Glutamatergic neuron (in vitro differentiated cells): ENCODE data around the gene TMEM163. TPM values are rescaled to one million over a fixed set of nuclear protein-coding genes. Genes with fewer than 3 reads are reported as not detected.

Source experiments
- DNase-seq: peaks from one replicate; pipeline ENCODE4 v3.0.0; 2022
- H3K27ac Mint-ChIP-seq: one replicate; pipeline ENCODE4 v1.8.0; 2020; ENCODE audit warnings: mild to moderate bottlenecking, mixed read lengths, inconsistent platforms; ENCODE audit not compliant: unreplicated experiment
- H3K27me3 Mint-ChIP-seq: one replicate; pipeline ENCODE4 v1.8.0; 2020; ENCODE audit warnings: mild to moderate bottlenecking, moderate library complexity, mixed read lengths, inconsistent platforms; ENCODE audit not compliant: unreplicated experiment
- H3K36me3 Mint-ChIP-seq: one replicate; pipeline ENCODE4 v1.8.0; 2020; ENCODE audit warnings: mild to moderate bottlenecking, mixed read lengths, inconsistent platforms; ENCODE audit not compliant: unreplicated experiment
- H3K4me1 Mint-ChIP-seq: one replicate; pipeline ENCODE4 v1.8.0; 2020; ENCODE audit warnings: mild to moderate bottlenecking, low read depth, mixed read lengths, inconsistent platforms; ENCODE audit not compliant: unreplicated experiment
- H3K4me3 Mint-ChIP-seq: one replicate; pipeline ENCODE4 v1.8.0; 2020; ENCODE audit warnings: mild to moderate bottlenecking, mixed read lengths, inconsistent platforms; ENCODE audit not compliant: unreplicated experiment
- H3K9me3 Mint-ChIP-seq: one replicate; pipeline ENCODE4 v1.8.0; 2020; ENCODE audit warnings: mild to moderate bottlenecking, moderate library complexity, mixed read lengths, inconsistent platforms; ENCODE audit not compliant: unreplicated experiment
- CTCF ChIP-seq: fragments of 200-600 bp; sonication (generic); IDR thresholded peaks from one replicate; pipeline ENCODE4 v1.5.0; 2021; ENCODE audit not compliant: partially characterized antibody, unreplicated experiment
- total RNA-seq: library from RNA; stranded (reverse); fragmentation: NEBNext Ultra II Directional; extraction: Animal tissue kit (Norgen Biotek cat#: 25700); gene quantifications from one replicate; pipeline ENCODE4 v1.2.1, GENCODE V29; 2021; ENCODE audit not compliant: unreplicated experiment

Gene TMEM163
- total RNA-seq, 1 donor from 2014 or later = 27.7 TPM

GRCh38 chr2:134440336-134440909 lies 278.4 kb downstream of the TMEM163 start:
- peaks cover under 1% of the 10 kb centered on the region for H3K36me3 Mint-ChIP-seq
- TF ChIP-seq CTCF = no peak
- no peak for DNase-seq
- no peak overlapping the region for H3K27ac Mint-ChIP-seq
- H3K9me3 Mint-ChIP-seq = no peaks in the 10 kb centered on the region
- peaks cover under 1% of the 10 kb centered on the region for H3K4me1 Mint-ChIP-seq
- H3K27me3 Mint-ChIP-seq = no peaks in the 10 kb centered on the region
- H3K4me3 Mint-ChIP-seq = no peak overlapping the region

DNA sequence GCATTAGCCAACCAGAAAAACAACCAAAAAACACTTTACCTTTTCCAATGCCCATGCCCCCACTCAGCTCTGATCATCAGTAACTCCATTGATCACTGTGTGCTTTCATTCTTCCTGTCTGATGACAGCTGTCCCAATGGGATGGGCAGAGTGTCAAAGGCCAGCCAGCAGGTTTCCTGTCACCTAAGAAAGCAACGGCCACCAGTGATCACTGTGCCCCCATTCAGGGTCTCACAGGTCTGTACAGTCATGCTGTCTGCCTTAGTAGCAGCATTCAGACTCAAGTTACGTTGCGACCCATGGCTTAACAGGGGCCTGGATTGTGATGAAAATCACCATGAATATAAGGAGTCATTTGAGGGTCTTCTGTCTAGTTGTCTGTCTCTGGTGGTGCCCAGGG lies 280.4 kb downstream of the TMEM163 start:
- DNase-seq = no peak
- no peak for TF ChIP-seq CTCF
- H3K9me3 Mint-ChIP-seq = no peaks in the 10 kb centered on the region
- no peak overlapping the region for H3K4me3 Mint-ChIP-seq
- peaks cover 2% of the 10 kb centered on the region for H3K27me3 Mint-ChIP-seq
- no peak overlapping the region for H3K27ac Mint-ChIP-seq
- H3K4me1 Mint-ChIP-seq = no peaks in the 10 kb centered on the region
- H3K36me3 Mint-ChIP-seq = peaks cover 7% of the 10 kb centered on the region

DNA sequence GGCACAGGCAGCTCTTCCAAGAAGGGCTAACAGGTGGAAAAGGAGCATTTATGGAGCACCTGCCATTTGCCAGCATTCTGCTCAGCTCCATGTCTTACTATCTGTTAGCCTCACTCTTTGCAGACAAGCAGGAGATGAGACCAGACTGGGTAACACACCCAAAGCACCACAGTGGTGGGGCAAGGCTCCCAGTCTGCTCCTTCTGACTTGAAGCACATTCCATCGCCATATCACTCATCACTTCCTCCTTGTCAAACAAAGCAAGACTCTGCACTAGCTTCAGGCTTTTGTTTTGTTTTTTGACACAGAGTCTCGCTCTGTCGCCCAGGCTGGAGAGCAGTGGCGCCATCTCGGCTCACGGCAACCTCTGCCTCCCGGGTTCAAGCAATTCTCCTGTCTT lies 282.1 kb downstream of the TMEM163 start:
- H3K27ac Mint-ChIP-seq = no peak overlapping the region
- TF ChIP-seq CTCF = no peak
- no peaks in the 10 kb centered on the region for H3K9me3 Mint-ChIP-seq
- H3K4me1 Mint-ChIP-seq = no peaks in the 10 kb centered on the region
- no peak overlapping the region for H3K4me3 Mint-ChIP-seq
- peaks cover 4% of the 10 kb centered on the region for H3K27me3 Mint-ChIP-seq
- H3K36me3 Mint-ChIP-seq = peaks cover 7% of the 10 kb centered on the region
- DNase-seq = no peak

DNA sequence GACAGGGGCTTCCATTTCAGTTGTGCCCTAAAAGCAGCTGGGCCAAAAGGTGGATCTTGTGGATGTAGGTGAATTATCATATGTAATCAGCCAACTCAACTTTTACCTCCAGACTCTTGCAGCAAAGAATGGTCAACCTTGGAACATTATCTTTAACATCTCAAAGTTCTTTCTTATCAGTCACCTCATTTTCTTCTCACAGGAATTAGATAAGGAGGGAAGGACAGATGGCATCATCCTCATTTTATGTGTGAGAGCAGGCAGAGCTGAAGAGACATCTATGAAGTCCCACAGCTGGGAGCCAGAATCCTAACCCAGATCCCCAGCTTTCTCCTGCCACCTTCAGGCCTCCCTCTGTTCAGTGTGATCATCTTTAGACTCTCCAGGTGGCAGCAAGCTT lies 282.9 kb downstream of the TMEM163 start:
- Mint-ChIP-seq H3K27ac (no peak overlapping the region), H3K4me1 (no peaks in the 10 kb centered on the region), H3K27me3 (peaks cover 4% of the 10 kb centered on the region), H3K4me3 (no peak overlapping the region), H3K36me3 (peaks cover 7% of the 10 kb centered on the region), H3K9me3 (no peaks in the 10 kb centered on the region)
- no peak for DNase-seq
- no peak for TF ChIP-seq CTCF

GRCh38 chr2:134435505-134435904 lies 283.3 kb downstream of the TMEM163 start:
- Mint-ChIP-seq H3K4me3 (no peak overlapping the region), H3K36me3 (peaks cover 7% of the 10 kb centered on the region), H3K27ac (no peak overlapping the region), H3K27me3 (peaks cover 6% of the 10 kb centered on the region), H3K4me1 (no peaks in the 10 kb centered on the region), H3K9me3 (no peaks in the 10 kb centered on the region)
- DNase-seq = no peak
- no peak for TF ChIP-seq CTCF
